ENCODE measurements around the gene TRAPPC12.

Gene TRAPPC12

DNA sequence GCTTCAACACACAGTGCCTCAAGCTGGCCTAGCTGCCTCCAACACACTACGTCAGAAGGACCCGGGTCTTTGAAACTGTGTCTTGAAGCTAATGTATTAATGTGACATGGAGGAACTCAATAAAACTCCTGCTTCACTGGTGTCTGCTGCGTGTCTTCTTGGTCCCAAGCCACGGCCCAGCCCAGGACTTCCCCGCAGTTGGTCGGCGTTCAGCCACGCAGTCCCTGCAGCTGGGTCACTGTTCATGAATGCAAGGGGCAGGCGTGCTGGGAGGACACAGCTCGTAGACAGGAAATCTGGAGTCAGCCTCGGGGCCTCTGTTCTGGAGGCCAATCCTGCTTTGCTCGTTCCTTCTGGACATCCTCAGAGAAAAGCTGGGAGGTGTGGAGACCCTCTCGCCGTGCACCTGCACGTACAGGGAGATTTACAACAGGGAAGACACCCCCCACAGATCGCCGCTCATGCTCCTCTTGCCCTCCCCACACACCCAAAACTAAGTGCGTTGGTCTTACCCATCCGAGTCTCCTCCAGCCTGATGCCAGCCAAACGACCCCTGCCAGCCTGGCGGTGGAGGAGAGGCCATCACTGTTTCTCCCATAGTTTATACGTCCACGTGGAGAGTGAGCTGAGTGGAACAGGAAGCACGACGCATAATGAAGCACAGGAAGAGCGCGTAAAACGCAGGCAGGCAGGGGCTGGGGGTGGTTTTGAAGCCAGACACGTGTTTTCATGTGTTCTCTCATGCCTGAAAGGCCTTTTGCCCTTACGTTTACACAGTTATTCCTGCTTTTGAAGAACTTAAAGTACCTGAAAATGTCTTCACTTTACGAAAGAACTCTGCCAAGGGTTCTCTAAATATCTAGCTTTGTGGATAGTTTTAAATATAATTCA is 100.2 kb downstream of the TRAPPC12 start:
- peaks cover 3% of the 10 kb centered on the region for H3K4me1 Mint-ChIP-seq (ENCODE audit: low read depth)
- H3K4me3 Mint-ChIP-seq = no peak overlapping the region
- peaks cover 79% of the 10 kb centered on the region for H3K36me3 Mint-ChIP-seq (ENCODE audit: low read depth)
- no peaks in the 10 kb centered on the region for H3K9me3 Mint-ChIP-seq
- no peak overlapping the region for H3K27ac Mint-ChIP-seq
- no peaks in the 10 kb centered on the region for H3K27me3 Mint-ChIP-seq
- DNase-seq = no peak

- DNase-seq = no peak
- no peaks in the 10 kb centered on the region for H3K27me3 Mint-ChIP-seq
- no peak overlapping the region for H3K4me3 Mint-ChIP-seq
- peaks cover 75% of the 10 kb centered on the region for H3K36me3 Mint-ChIP-seq (ENCODE audit: low read depth)
- peaks cover 3% of the 10 kb centered on the region for H3K4me1 Mint-ChIP-seq (ENCODE audit: low read depth)
- H3K27ac Mint-ChIP-seq = peak overlapping the region; percentile 58
- no peaks in the 10 kb centered on the region for H3K9me3 Mint-ChIP-seq
Observed at GRCh38 chr2:3480352-3481010, 101.0 kb downstream of the TRAPPC12 start.

DNA sequence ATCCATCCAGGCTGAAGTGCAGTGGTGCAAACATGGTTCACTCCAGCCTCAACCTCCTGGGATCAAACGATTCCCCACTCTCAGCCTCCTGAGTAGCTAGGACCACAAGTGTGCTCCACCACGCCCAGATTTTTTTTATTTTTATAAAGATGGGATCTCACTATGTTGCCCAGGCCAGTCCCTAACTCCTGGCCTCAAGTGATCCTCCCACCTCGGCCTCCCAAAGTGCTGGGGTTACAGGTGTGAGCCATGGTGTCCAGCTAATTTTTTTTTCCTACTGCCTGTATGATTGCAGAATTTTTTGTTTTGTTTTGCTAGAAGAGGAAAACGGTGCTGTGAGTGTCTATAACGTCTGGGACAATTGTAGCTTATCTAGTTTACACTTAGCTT is 101.5 kb downstream of the TRAPPC12 start:
- H3K36me3 Mint-ChIP-seq (ENCODE audit: low read depth) = peaks cover 75% of the 10 kb centered on the region
- H3K4me1 Mint-ChIP-seq (ENCODE audit: low read depth) = peaks cover 3% of the 10 kb centered on the region
- H3K9me3 Mint-ChIP-seq = no peaks in the 10 kb centered on the region
- no peaks in the 10 kb centered on the region for H3K27me3 Mint-ChIP-seq
- DNase-seq = no peak
- no peak overlapping the region for H3K4me3 Mint-ChIP-seq
- no peak overlapping the region for H3K27ac Mint-ChIP-seq

DNA sequence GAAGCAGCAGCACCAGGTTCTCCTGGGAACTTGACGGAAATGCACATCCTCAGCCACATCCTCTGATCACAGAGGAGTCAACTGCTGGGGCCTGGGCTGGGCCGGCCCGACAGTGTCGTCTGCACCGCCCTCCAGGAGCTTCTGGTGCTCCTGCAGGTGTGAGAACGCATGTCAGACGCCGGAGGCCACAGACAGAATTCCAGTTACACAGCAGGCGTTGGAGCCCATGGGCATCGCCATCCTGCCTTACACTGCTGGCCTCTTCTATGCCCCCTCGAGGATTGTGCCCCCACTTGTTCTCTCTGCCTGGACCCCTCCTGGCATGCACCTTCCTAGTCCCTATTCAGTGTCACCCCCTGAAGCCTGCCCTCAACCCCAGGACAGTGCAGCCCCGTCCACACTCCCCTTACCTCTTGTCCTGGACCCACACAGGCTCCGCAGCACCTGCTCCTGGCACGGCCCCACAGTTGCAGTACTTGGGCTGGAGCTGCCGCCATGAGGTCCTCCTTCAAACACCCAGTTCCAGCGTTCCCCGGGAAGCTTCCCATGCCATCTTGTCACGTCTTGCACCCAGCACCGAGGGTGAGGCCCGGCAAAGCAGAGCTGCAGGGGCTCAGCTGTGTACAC is 102.4 kb downstream of the TRAPPC12 start:
- Mint-ChIP-seq H3K36me3 (ENCODE audit: low read depth) (peaks cover 72% of the 10 kb centered on the region), H3K4me1 (ENCODE audit: low read depth) (peaks cover 3% of the 10 kb centered on the region), H3K27ac (no peak overlapping the region), H3K4me3 (no peak overlapping the region), H3K9me3 (no peaks in the 10 kb centered on the region), H3K27me3 (no peaks in the 10 kb centered on the region)
- DNase-seq = no peak

DNA sequence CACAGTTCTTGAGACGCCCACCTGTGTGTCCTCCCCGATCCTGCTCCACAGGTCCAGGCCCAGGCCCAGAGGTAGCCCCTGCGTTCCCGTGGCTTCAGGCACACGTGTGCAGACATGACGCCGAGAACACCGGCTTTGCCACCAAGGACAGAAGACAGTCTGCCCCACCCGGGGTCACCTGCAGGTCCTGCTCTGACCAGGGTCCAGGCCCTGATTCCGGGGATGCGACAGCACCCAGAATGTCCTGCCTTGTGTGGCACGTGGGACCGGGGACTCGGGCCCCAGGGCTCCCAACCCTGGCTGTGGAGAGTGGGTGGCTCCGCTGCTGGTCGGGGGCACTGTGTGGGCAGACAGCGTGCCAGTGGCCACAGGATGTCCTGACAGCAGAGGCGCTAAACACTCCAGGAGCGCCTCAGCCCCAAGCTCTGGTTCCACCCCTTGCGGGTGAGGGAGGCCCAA is 102.9 kb downstream of the TRAPPC12 start:
- Mint-ChIP-seq H3K9me3 (no peaks in the 10 kb centered on the region), H3K27ac (no peak overlapping the region), H3K4me1 (ENCODE audit: low read depth) (peaks cover 3% of the 10 kb centered on the region), H3K36me3 (ENCODE audit: low read depth) (peaks cover 71% of the 10 kb centered on the region), H3K4me3 (no peak overlapping the region), H3K27me3 (no peaks in the 10 kb centered on the region)
- DNase-seq = no peak

- no peaks in the 10 kb centered on the region for H3K27me3 Mint-ChIP-seq
- H3K4me3 Mint-ChIP-seq = no peak overlapping the region
- no peak for DNase-seq
- peaks cover 62% of the 10 kb centered on the region for H3K36me3 Mint-ChIP-seq (ENCODE audit: low read depth)
- H3K9me3 Mint-ChIP-seq = no peaks in the 10 kb centered on the region
- peaks cover 3% of the 10 kb centered on the region for H3K4me1 Mint-ChIP-seq (ENCODE audit: low read depth)
- no peak overlapping the region for H3K27ac Mint-ChIP-seq
Observed at GRCh38 chr2:3483227-3483985, 103.9 kb downstream of the TRAPPC12 start.

DNA sequence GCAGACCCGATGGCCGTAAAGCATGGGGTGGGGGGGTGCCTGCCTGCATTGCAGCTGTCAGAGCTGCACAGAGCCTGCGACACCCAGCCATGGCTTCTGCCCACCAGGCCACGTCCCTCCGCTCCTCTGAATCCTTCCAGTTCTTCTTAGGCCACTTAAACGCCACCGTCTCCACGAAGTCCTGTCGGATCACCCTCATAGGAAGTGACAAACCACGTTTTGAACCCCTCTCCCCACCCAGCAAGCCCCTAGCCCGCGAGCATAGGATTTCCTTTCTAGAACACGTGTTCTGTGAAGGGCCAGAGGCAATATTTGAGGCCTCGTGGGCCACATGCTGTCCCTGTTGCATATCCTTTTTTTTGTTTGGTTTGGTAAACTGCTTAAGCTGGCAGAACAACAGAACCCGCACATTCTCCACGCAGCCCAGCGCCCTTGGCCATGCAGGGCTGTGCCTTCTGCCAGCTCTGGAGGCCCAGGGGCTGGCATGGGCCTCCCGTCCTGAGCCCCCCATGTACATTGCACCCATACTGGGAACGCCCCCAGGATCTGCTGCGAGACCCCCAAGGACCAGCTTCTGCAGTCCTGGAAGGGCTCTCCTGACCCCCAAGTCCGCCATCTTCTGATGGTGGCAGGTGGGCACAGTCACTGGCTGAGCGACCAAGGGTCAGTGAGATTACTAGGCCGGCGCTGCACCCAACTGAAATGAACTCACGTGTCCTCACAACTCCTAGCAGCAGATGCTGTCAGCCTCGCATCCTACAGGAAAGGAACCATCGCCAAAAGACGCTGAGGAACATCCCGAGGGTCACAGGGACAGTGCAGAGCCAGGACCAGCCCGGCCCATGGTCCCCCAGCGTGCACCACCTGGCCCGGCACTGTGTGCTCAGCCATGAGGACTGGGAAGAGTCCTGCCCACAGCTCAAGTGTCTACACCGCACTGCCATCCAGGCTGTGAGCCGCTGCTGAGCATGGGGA is 104.8 kb downstream of the TRAPPC12 start:
- Mint-ChIP-seq H3K36me3 (ENCODE audit: low read depth) (peaks cover 55% of the 10 kb centered on the region), H3K9me3 (no peaks in the 10 kb centered on the region), H3K4me1 (ENCODE audit: low read depth) (peaks cover 3% of the 10 kb centered on the region), H3K4me3 (no peak overlapping the region), H3K27me3 (no peaks in the 10 kb centered on the region), H3K27ac (no peak overlapping the region)
- DNase-seq = no peak

DNA sequence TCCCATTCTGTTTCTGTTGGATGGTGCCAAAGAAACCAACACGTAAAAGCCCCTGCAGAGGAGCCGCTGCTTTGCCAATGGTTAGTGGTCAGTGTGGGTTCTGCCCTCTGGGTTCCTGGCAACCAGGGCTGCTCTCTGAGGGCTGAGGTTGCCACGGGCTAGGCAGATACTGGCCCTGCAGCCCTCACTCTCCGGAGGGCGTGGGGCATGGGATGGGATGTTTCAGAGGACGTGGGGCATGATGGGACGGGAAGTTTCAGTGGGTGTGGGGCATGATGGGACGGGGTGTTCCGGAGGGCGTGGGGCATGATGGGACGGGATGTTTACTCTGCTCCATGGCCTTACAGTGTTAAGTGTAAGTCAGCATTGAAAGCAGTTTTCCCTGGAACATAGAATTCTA is 105.7 kb downstream of the TRAPPC12 start:
- no peak overlapping the region for H3K27ac Mint-ChIP-seq
- peaks cover 46% of the 10 kb centered on the region for H3K36me3 Mint-ChIP-seq (ENCODE audit: low read depth)
- H3K27me3 Mint-ChIP-seq = no peaks in the 10 kb centered on the region
- peaks cover 3% of the 10 kb centered on the region for H3K4me1 Mint-ChIP-seq (ENCODE audit: low read depth)
- no peaks in the 10 kb centered on the region for H3K9me3 Mint-ChIP-seq
- no peak for DNase-seq
- H3K4me3 Mint-ChIP-seq = no peak overlapping the region

GRCh38 chr2:3486047-3487027 is 106.8 kb downstream of the TRAPPC12 start:
- Mint-ChIP-seq H3K27me3 (no peaks in the 10 kb centered on the region), H3K9me3 (no peaks in the 10 kb centered on the region), H3K4me3 (no peak overlapping the region), H3K4me1 (ENCODE audit: low read depth) (no peaks in the 10 kb centered on the region), H3K36me3 (ENCODE audit: low read depth) (peaks cover 38% of the 10 kb centered on the region), H3K27ac (no peak overlapping the region)
- DNase-seq = no peak

GRCh38 chr2:3487028-3487425 is 107.5 kb downstream of the TRAPPC12 start:
- no peak for DNase-seq
- H3K4me1 Mint-ChIP-seq (ENCODE audit: low read depth) = no peaks in the 10 kb centered on the region
- no peak overlapping the region for H3K27ac Mint-ChIP-seq
- H3K36me3 Mint-ChIP-seq (ENCODE audit: low read depth) = peaks cover 31% of the 10 kb centered on the region
- no peaks in the 10 kb centered on the region for H3K9me3 Mint-ChIP-seq
- no peaks in the 10 kb centered on the region for H3K27me3 Mint-ChIP-seq
- no peak overlapping the region for H3K4me3 Mint-ChIP-seq

GRCh38 chr2:3487432-3487831 is 107.9 kb downstream of the TRAPPC12 start:
- Mint-ChIP-seq H3K27ac (no peak overlapping the region), H3K4me1 (ENCODE audit: low read depth) (no peaks in the 10 kb centered on the region), H3K9me3 (no peaks in the 10 kb centered on the region), H3K36me3 (ENCODE audit: low read depth) (peaks cover 28% of the 10 kb centered on the region), H3K27me3 (no peaks in the 10 kb centered on the region), H3K4me3 (no peak overlapping the region)
- DNase-seq = no peak

DNA sequence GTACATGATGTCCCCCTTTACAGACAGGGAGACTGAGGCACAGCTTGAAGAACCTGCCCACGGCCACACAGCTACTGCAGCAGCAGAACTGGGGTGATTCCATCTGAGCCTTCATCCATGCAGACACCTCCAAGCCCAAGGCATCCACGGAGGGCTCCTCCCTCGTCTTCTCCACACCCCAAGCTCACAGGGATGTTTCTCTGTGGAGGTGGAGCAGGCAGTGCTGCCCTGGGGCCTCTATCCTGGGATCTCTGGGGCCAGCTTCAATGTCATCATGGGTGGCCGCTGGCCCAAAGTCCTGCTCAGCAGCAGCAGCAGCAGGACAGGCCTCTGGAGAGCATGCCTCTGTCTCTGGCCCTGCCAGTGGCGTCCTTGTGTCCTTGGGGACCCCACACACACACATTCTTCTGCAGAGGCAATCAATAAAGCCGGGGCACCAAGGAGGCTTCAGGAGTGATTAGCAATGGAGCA is 108.6 kb downstream of the TRAPPC12 start:
- H3K9me3 Mint-ChIP-seq = no peaks in the 10 kb centered on the region
- H3K36me3 Mint-ChIP-seq (ENCODE audit: low read depth) = peaks cover 24% of the 10 kb centered on the region
- H3K27ac Mint-ChIP-seq = no peak overlapping the region
- no peaks in the 10 kb centered on the region for H3K4me1 Mint-ChIP-seq (ENCODE audit: low read depth)
- no peaks in the 10 kb centered on the region for H3K27me3 Mint-ChIP-seq
- DNase-seq = no peak
- H3K4me3 Mint-ChIP-seq = no peak overlapping the region

Measured in activated T-cell treated with anti-CD3 and anti-CD28 coated beads, Interleukin-2, amount 50 U/mL, for 24 hours (primary cell).